ENCODE data around the gene NHSL2.
"Not testable (repeated sequence)": the region's sequence is repeated elsewhere in the genome, so short reads cannot be mapped to it uniquely, and the experiment has no call there.

NHSL2 gene

GRCh38 chrX:72042852-72043248, 132.2 kb downstream of the NHSL2 start:
- H3K4me3 ChIP-seq (ENCODE audit: low read length): no peak overlapping the region
- TF ChIP-seq ZNF274 (IDR thresholded peaks at IDR 0.05; ENCODE audit: low read depth, low read length): no peak

GRCh38 chrX:72043636-72044035, 133.0 kb downstream of the NHSL2 start:
- no peak for TF ChIP-seq ZNF274 (IDR thresholded peaks at IDR 0.05; ENCODE audit: low read depth, low read length)

GRCh38 chrX:72045141-72045540, 134.5 kb downstream of the NHSL2 start:
- no peak overlapping the region for H3K4me3 ChIP-seq (ENCODE audit: low read length)
- no peak for TF ChIP-seq ZNF274 (IDR thresholded peaks at IDR 0.05; ENCODE audit: low read depth, low read length)

More at GRCh38 chrX:72043636-72044035, 133.0 kb downstream of the NHSL2 start:
- H3K4me3 ChIP-seq (ENCODE audit: low read length): no peak overlapping the region

- TF ChIP-seq ZNF274 (IDR thresholded peaks at IDR 0.05; ENCODE audit: low read depth, low read length): no peak
- H3K4me3 ChIP-seq (ENCODE audit: low read length): no peak overlapping the region
Measured at GRCh38 chrX:72045552-72046277, 135.1 kb downstream of the NHSL2 start.

- no peak overlapping the region for H3K4me3 ChIP-seq (ENCODE audit: low read length)
Measured at GRCh38 chrX:72046447-72046846, 135.8 kb downstream of the NHSL2 start.

GRCh38 chrX:72048510-72049455, 138.1 kb downstream of the NHSL2 start:
- H3K4me3 ChIP-seq (ENCODE audit: low read length): no peak overlapping the region
- TF ChIP-seq ZNF274 (IDR thresholded peaks at IDR 0.05; ENCODE audit: low read depth, low read length): no peak

More at GRCh38 chrX:72046447-72046846, 135.8 kb downstream of the NHSL2 start:
- TF ChIP-seq ZNF274 (IDR thresholded peaks at IDR 0.05; ENCODE audit: low read depth, low read length): no peak

- TF ChIP-seq ZNF274 (IDR thresholded peaks at IDR 0.05; ENCODE audit: low read depth, low read length): no peak
- H3K4me3 ChIP-seq (ENCODE audit: low read length): no peak overlapping the region
Measured at GRCh38 chrX:72050011-72050410, 139.4 kb downstream of the NHSL2 start.

GRCh38 chrX:72051589-72051988, 140.9 kb downstream of the NHSL2 start:
- no peak for TF ChIP-seq ZNF274 (IDR thresholded peaks at IDR 0.05; ENCODE audit: low read depth, low read length)
- H3K4me3 ChIP-seq (ENCODE audit: low read length): no peak overlapping the region

GRCh38 chrX:72052415-72053090, 141.9 kb downstream of the NHSL2 start:
- no peak for TF ChIP-seq ZNF274 (IDR thresholded peaks at IDR 0.05; ENCODE audit: low read depth, low read length)
- H3K4me3 ChIP-seq (ENCODE audit: low read length): no peak overlapping the region

- TF ChIP-seq ZNF274 (IDR thresholded peaks at IDR 0.05; ENCODE audit: low read depth, low read length): no peak
- H3K4me3 ChIP-seq (ENCODE audit: low read length): no peak overlapping the region
Measured at GRCh38 chrX:72053508-72053907, 142.9 kb downstream of the NHSL2 start.

GRCh38 chrX:72054779-72055489, 144.3 kb downstream of the NHSL2 start:
- no peak overlapping the region for H3K4me3 ChIP-seq (ENCODE audit: low read length)
- no peak for TF ChIP-seq ZNF274 (IDR thresholded peaks at IDR 0.05; ENCODE audit: low read depth, low read length)

GRCh38 chrX:72057331-72057730, 146.7 kb downstream of the NHSL2 start:
- no peak overlapping the region for H3K4me3 ChIP-seq (ENCODE audit: low read length)
- TF ChIP-seq ZNF274 (IDR thresholded peaks at IDR 0.05; ENCODE audit: low read depth, low read length): no peak

GRCh38 chrX:72057849-72058248, 147.2 kb downstream of the NHSL2 start:
- TF ChIP-seq ZNF274 (IDR thresholded peaks at IDR 0.05; ENCODE audit: low read depth, low read length): no peak
- no peak overlapping the region for H3K4me3 ChIP-seq (ENCODE audit: low read length)

- not testable (repeated sequence) for H3K4me3 ChIP-seq (ENCODE audit: low read length)
Measured at GRCh38 chrX:72058346-72058745, 147.7 kb downstream of the NHSL2 start.

Measured in GM08714 (cell line).